Fibroblast of skin of abdomen (primary cell): ENCODE measurements around the gene RAB40C.

Source experiments
- DNase-seq: peaks from one replicate; pipeline ENCODE4 v3.0.0-alpha.2; 2013

Gene RAB40C

GRCh38 chr16:648781-649589 lies 59.1 kb downstream of the RAB40C start, which contains the start of gene WDR90:
Gene WDR90 (plus strand): TSS chr16:649365. CDS start chr16:649417, 52 bp downstream.
- DNase-seq: peak; percentile 88

- DNase-seq: no peak
Observed at GRCh38 chr16:649631-650030, 59.8 kb downstream of the RAB40C start.

DNA sequence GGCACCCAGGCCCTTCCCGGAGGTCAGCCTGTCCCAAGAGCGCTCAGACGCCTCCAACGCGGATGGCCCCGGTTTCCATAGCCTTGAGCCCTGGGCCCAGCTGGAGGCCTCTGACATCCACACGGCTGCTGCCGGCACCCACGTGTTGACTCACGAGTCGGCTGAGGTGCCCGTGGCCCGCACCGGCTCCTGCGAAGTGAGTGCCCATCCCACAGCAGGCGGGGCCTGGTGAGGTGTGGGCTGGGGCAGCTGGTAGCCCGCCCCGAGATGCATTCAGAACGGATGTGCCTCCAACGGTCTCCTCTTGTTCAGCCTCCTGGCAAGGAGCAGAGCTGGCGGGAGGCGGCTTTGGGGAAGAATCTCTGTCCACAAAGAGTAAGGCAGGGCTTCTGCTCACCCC lies 62.0 kb downstream of the RAB40C start:
- no peak for DNase-seq

DNA sequence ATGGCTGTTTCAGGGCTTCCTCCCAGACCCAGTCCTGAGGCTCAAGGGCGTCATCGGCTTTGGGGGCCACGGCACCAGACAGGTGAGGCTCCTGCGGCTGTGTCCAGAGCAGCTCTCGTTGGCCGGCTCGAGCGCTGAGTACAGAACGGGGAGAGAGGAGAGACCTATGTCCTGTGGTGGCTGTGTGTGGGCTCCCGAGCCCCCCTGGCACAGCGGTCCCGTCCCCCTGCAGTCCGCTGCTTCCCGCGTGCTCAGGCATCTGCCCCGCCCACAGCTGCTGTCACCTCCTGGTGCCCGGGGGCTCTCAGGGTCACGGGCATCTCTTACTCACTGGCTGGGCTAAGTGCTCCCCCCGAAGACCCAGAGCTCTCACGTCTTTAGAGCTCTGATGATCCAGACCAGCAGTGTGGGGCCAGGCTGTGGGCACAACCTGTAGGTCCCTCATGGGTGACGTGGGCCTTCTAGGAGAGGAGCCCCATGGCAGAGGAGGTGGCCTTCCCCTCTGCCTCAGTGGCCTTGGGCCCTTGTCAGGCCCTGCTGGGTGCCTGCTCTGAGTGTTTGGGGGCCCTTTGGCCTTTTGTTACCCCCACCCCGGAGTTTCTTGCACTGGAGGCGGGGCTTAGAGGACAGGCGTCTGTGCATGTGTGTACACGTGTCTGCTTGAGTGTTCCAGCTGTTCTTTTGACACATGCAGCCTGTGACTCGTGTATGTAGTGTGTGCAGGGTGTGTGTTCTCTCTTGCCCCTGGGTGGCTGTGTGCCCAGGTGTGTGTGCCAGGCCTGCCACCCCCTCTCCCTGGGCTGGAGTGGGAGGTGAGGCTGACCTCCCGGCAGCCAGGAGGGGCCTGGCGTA lies 62.8 kb downstream of the RAB40C start:
- no peak for DNase-seq

GRCh38 chr16:654034-654433 lies 64.2 kb downstream of the RAB40C start:
- no peak for DNase-seq

DNA sequence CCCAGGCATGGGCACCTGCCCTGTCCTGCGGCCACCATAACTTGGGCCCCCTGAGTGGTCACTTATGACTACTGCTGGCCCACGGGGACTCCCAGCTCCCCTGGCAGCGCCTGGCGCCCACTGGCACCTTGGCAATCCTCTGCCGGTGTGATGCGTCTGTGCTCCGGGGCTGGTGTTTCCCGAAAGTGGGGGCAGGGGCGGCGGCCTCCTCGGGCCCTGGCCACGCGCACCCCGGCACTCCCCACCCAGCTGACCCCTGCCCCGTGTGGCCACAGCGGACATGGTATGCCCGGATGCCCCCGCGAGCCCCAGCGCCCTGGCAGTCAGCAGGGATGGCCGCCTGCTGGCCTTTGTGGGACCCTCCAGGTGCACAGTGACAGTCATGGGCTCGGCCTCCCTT lies 67.6 kb downstream of the RAB40C start:
- DNase-seq: no peak

GRCh38 chr16:658679-659571 lies 69.1 kb downstream of the RAB40C start:
- DNase-seq: no peak

DNA sequence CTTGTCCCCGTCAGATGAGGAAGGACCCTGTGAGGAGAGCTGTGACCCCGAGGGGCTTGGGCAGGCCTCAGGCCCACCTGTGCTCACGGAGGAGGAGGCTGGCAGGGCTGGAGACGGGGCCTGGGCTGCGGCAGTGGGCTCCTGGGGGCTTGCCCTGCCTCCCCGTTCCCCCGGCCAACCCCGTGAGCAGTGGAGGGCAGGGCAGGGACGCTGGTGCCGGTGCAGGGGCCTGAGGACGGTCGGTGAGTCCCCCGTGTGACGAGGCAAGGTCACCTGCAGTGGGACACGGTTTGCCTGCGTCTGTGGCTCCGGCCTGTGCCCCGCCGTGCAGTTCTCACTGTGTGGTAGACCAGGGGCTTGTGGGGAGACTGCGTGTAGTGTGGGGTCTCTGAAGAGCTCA lies 69.8 kb downstream of the RAB40C start:
- DNase-seq: no peak

DNA sequence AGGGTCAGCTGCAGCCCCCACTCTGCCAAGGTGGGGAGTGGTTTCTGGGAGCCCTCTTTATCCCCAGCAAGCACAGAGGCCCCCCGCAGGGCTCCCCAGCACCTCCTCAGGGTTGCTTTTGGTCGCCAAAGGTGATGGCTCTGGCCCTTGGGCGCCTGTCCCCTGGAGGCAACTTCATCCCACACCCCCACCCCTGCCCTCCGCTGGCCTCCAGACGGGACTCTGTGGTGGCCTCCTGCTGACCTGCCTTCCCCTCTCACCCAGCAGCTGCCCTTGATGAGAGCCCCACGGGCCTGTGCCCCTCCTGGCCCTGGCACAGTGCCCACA lies 70.2 kb downstream of the RAB40C start:
- DNase-seq: no peak

- peak; percentile 66 for DNase-seq
Observed at GRCh38 chr16:660459-661183, 70.8 kb downstream of the RAB40C start.

DNA sequence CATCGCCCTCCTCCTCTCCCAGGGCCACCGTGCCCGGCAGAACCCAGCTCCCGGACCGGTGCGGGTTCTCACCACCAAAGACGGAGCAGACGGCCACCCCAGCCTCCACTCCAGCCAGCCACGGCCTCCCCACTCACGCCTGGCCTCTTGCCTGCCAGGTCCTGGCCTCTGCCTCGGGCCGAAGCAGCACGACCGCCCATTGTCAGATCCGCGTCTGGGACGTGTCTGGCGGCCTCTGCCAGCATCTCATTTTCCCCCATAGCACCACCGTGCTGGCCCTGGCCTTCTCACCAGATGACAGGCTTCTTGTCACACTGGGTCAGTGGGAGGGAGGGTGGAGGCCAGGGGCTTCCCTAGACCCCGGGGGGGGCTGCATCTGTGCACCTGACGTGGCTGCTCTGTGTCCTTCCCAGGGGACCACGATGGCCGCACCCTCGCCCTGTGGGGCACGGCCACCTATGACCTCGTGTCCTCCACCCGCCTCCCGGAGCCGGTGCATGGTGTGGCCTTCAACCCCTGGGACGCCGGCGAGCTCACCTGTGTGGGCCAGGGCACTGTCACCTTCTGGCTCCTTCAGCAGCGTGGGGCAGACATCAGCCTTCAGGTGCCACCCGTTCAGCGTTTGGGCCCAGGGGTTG lies 71.4 kb downstream of the RAB40C start:
- no peak for DNase-seq

DNA sequence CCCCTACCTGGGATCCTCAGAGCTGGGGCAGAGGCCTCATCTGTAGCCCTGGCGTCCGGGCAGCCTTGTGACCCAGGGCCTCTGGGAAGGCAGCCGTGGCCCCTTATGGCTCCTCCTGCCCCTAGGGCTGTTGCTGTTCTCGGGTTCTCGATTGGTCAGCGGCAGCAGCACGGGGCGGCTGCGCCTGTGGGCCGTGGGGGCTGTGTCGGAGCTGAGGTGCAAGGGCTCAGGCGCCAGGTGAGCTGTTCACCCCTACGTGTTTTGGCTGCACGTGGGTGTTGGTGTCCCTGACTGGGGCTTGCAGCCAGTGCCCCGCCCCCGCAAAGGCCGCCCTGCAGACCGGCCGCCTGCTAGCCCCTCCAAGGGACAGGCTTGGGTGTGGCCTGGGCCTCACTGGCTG lies 72.2 kb downstream of the RAB40C start:
- DNase-seq: no peak

- DNase-seq: no peak
Observed at GRCh38 chr16:662597-662996, 72.7 kb downstream of the RAB40C start.

GRCh38 chr16:666572-666971 lies 76.7 kb downstream of the RAB40C start:
- no peak for DNase-seq

DNA sequence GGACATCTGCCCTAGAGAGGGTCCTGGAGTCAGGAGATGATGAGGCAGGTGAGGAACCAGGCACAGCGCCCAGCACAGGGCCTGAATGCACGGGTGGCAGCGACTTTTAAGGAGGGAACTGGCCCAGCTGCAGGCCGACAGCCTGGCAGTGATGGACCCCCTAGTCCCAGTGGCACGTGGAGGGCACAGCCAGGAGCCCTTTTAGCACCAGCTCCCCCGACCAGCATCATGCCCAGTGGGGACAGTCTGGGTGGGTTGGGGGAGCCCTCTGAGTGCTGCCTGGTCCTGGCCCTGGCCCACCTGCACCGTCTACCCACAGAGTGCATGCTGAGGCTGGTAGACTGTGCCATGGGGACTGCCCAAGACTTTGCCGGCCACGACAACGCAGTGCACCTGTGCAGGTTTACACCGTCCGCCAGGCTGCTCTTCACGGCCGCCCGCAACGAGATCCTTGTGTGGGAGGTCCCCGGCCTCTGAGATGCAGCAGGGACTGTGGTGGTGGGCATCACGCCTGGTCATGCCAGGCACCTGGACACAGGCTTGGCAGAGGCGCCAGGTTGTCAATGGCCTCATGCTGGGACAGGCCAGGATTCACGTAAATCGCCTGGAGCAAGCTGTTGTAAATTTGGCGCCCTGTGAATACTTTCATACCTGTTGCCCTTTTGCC lies 77.4 kb downstream of the RAB40C start:
- no peak for DNase-seq

GRCh38 chr16:667780-668518 lies 78.1 kb downstream of the RAB40C start, which contains the start of gene RHOT2:
Gene RHOT2 (plus strand): TSS chr16:668132. CDS start chr16:668200, 68 bp downstream.
- DNase-seq: peak; percentile 89

DNA sequence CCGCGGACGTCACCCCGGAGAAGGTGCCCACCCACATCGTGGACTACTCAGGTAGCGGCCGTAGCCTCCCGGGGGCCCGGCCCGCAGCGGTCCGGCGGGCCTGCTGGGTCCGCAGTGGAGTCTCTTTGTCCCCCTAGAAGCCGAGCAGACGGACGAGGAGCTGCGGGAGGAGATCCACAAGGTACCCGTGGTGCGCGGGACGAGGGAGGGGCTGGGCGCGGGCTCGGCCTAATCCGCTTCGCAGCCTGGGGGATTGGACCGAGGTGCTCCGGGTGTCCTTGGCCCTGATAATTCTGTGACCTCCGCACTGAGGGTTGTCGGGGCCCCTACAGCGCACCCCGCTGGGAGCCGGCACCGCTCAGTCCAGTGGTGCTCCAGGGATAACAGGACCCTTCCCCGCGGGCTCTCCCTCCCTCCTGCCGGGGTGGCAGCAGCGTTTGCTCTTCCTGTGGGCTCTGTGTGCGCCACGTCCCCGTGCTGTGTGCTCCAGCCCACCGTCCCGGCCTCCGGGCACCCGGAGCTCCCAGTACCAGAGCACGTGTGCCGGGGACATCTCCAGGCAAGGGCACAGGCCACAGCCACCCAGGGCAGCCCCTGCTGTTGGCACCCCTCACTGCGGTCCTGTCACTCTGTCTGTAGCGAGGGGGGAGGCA lies 78.8 kb downstream of the RAB40C start:
- DNase-seq: no peak

- no peak for DNase-seq
Observed at GRCh38 chr16:669666-670065, 79.8 kb downstream of the RAB40C start.

GRCh38 chr16:670485-671352 lies 80.9 kb downstream of the RAB40C start:
- no peak for DNase-seq
